AG10803 (cell line): ENCODE data around the gene ZNF296.

Experiments used
- DNase-seq: peaks from one replicate; pipeline ENCODE4 v3.0.0; 2010; ENCODE audit warnings: low read depth
- H3K4me3 ChIP-seq: 2 replicates; pipeline ENCODE4 v1.5.1; 2011; ENCODE audit warnings: mild to moderate bottlenecking, low read length, control low read depth
- CTCF ChIP-seq: conservative IDR thresholded peaks from 2 replicates; pipeline ENCODE4 v1.5.1; 2011; ENCODE audit warnings: mild to moderate bottlenecking, low read length, control low read depth, inconsistent platforms

Gene ZNF296

GRCh38 chr19:45097450-45097775 is 21.1 kb upstream of the ZNF296 start:
- H3K4me3 ChIP-seq = no peak overlapping the region
- no peak for DNase-seq
- TF ChIP-seq CTCF = no peak

GRCh38 chr19:45096700-45097099 is 20.4 kb upstream of the ZNF296 start:
- no peak for TF ChIP-seq CTCF
- no peak overlapping the region for H3K4me3 ChIP-seq
- DNase-seq = no peak

- DNase-seq = no peak
- no peak for TF ChIP-seq CTCF
- H3K4me3 ChIP-seq = no peak overlapping the region
These were observed 19.5 kb upstream of the ZNF296 start for GRCh38 chr19:45095496-45096413.

GRCh38 chr19:45094707-45095106 is 18.4 kb upstream of the ZNF296 start:
- DNase-seq = no peak
- no peak for TF ChIP-seq CTCF
- H3K4me3 ChIP-seq = peak overlapping the region; percentile 88

- no peak for TF ChIP-seq CTCF
- DNase-seq = no peak
- peak overlapping the region; percentile 88 for H3K4me3 ChIP-seq
These were observed 17.9 kb upstream of the ZNF296 start for GRCh38 chr19:45094137-45094536.

DNA sequence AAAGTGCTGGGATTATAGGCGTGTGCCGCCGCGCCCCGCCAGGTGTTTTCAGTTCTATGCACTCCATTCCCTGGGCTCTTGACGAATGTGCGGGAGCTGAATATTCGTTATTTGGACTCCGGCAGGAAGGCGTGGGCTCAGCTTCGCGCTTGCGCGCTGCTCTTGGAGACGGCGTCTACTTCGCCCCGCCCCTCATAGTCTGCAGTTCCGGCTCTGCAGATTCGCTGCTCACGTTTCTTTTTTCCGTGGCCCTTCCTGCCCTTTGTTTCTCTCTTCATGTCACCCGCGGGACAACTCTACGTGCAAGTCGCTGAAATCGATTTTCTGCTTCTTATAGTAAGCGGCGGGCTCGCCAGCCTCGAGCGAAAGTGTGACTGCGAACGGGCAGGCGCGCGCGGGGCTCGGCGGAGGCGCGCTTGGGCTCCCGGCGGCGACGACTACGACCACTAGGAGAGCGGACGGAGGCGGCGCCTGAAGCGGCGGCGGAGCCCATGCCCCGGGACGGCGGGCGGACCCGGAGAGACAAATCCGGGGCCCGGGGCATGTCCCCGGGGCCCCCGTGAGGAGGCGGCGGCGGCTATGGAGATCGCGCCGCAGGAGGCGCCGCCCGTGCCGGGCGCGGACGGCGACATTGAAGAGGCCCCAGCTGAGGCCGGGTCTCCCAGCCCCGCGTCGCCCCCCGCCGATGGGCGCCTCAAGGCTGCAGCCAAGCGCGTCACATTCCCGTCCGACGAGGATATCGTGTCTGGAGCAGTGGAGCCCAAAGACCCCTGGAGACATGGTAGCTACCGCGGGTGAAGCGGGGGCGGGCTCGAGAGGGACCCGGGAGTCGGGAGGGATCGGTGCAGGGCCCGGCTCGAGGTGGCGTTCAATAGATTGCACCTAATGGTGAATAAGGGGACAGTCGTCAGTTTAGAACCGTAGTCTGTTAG is 16.7 kb upstream of the ZNF296 start, which contains the start of gene PPP1R37:
Gene PPP1R37, plus strand, starts transcription at position 433 of the 932 bp plus-strand sequence. Its CDS starts 147 bp downstream, at position 580.
- DNase-seq = peak; percentile 98
- peak within 1 kb of the TSS; percentile 88 for H3K4me3 ChIP-seq
- TF ChIP-seq CTCF = no peak
